Uterus (tissue), 4 donors: Measurements from ENCODE around the gene FSCN2. TPM values are rescaled to one million over a fixed set of nuclear protein-coding genes. Genes with fewer than 3 reads are reported as not detected.

ENCODE experiments used
- DNase-seq, 2 donors: peaks; one replicate each; pipeline ENCODE4 v3.0.0-alpha.2; 2019 to 2020
- H3K27ac ChIP-seq, 2 donors: fragments of 200-600 bp; sonication (generic); 1 replicate in 1 of 2; 2 replicates in 1 of 2; pipeline ENCODE4 v1.5.1; 2016 to 2018
- H3K27me3 ChIP-seq, 2 donors: fragments of 200-600 bp; sonication (generic); one replicate each; pipeline ENCODE4 v1.5.1; 2018 to 2019; ENCODE audit warnings: control low read depth in 1 of 2
- H3K36me3 ChIP-seq, 2 donors: fragments of 200-600 bp; sonication (generic); one replicate each; pipeline ENCODE4 v1.5.1; 2019; ENCODE audit warnings: control low read depth in 1 of 2
- H3K4me1 ChIP-seq, 2 donors: fragments of 200-600 bp; sonication (generic); one replicate each; pipeline ENCODE4 v1.5.1; 2018 to 2019; ENCODE audit warnings: control low read depth in 1 of 2
- H3K4me3 ChIP-seq, 2 donors: fragments of 200-600 bp; sonication (generic); 1 replicate in 1 of 2; 2 replicates in 1 of 2; pipeline ENCODE4 v1.5.1; 2018 to 2019; ENCODE audit warnings: mild to moderate bottlenecking in 1 of 2
- H3K9me3 ChIP-seq, 2 donors: fragments of 200-600 bp; sonication (generic); one replicate each; pipeline ENCODE4 v1.5.1; 2019; ENCODE audit warnings: control low read depth in 1 of 2
- POLR2A ChIP-seq, 2 donors: fragments of 450-650 bp; IDR thresholded peaks; one replicate each; pipeline ENCODE4 v1.6.1; 2016; ENCODE audit warnings: antibody characterized with exemption in 2 of 2, mild to moderate bottlenecking in 1 of 2, moderate library complexity in 1 of 2
- intact Hi-C: fragments of 100-400 bp; cut with DNase I; formaldehyde crosslinking; loops from one replicate; pipeline ENCODE4 v1.15.1; 2023; ENCODE audit warnings: low total_unique reads
- small RNA-seq: library from RNA; depleted of rRNA; stranded (forward); fragments of <200 nt; gene quantifications from one replicate; pipeline ENCODE3, GENCODE V24; 2016
- total RNA-seq, 4 donors: library from RNA; depleted of rRNA in 3 of 4; stranded (reverse); fragments of >200 nt in 3 of 4; gene quantifications; one replicate each; pipeline versions ENCODE4 v1.1.0 to v1.2.4, GENCODE V29; 2014 to 2023
- TF ChIP-seq, protein P1 (sequence below), 4 experiments: fragments of 200-600 bp in 2 of 4; fragments of 450-650 bp in 2 of 4; sonication (generic) in 2 of 4; IDR thresholded peaks; one replicate each; pipeline ENCODE4 v1.5.1; 2016 to 2019; ENCODE audit warnings: antibody characterized with exemption in 4 of 4, mild to moderate bottlenecking in 2 of 4, moderate library complexity in 1 of 4
- donor health status: DM: yes; HTN: yes; CAD: no.

The FSCN2 gene
- total RNA-seq, 4 donors from 2014 or later: 5.0 to 7.4 TPM; not detected in 2

DNA sequence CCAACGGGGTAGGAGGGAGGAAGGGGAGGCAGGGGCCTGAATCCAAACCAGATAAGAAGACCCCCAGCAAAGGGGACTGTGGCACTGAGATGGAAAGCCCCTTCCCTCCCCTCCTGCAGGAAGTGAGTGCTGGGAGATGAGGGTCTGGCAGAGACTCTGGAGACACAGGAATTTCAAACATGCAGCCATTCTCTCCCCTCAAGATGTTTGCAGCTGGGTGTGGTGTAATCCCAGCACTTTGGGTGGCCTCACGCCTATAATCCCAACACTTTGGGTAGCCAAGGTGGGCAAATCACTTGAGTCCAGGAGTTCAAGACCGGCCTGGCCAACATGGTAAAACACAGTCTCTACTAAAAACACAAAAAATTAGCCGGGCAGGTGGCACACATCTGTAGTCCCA, 57.9 kb downstream of the FSCN2 start:
- no peak overlapping the region for H3K4me3 ChIP-seq
- H3K36me3 ChIP-seq: no peaks in the 10 kb centered on the region
- DNase-seq: no peak
- no peaks in the 10 kb centered on the region for H3K27me3 ChIP-seq
- intact Hi-C loops: no loop called here
- H3K27ac ChIP-seq: no peak overlapping the region
- H3K9me3 ChIP-seq: no peaks in the 10 kb centered on the region
- TF ChIP-seq, protein P1, sequence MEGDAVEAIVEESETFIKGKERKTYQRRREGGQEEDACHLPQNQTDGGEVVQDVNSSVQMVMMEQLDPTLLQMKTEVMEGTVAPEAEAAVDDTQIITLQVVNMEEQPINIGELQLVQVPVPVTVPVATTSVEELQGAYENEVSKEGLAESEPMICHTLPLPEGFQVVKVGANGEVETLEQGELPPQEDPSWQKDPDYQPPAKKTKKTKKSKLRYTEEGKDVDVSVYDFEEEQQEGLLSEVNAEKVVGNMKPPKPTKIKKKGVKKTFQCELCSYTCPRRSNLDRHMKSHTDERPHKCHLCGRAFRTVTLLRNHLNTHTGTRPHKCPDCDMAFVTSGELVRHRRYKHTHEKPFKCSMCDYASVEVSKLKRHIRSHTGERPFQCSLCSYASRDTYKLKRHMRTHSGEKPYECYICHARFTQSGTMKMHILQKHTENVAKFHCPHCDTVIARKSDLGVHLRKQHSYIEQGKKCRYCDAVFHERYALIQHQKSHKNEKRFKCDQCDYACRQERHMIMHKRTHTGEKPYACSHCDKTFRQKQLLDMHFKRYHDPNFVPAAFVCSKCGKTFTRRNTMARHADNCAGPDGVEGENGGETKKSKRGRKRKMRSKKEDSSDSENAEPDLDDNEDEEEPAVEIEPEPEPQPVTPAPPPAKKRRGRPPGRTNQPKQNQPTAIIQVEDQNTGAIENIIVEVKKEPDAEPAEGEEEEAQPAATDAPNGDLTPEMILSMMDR (IDR thresholded peaks at IDR 0.05): no peak
- TF ChIP-seq POLR2A (IDR thresholded peaks at IDR 0.05): no peak
- no peaks in the 10 kb centered on the region for H3K4me1 ChIP-seq

Small RNA genes lying within 50 kb of the gene (small RNA-seq; reads per million reads assigned to genes)
- not detected for gene RF00019

Other genes with a start within 250 kb of the FSCN2 start
- 10 to 100 TPM; 50.7 to 55.4 (median 53.3) TPM for gene SLC38A10, start 233.1 kb upstream of the FSCN2 start, total RNA-seq
- 10 to 100 TPM in 2 of 4 donors, 1 to 10 TPM in 2; 1.5 to 34.1 (median 8.5) TPM for gene BAHCC1, start 132.9 kb upstream of the FSCN2 start, total RNA-seq
- 1,000 to 10,000 TPM; 1,023 to 5,472 (median 2,159) TPM for gene ACTG1, start 15.6 kb upstream of the FSCN2 start, total RNA-seq
- 10 to 100 TPM in 2 of 4 donors, 1 to 10 TPM in 2; 3.5 to 31.2 (median 17.3) TPM for gene FAAP100, start 24.0 kb downstream of the FSCN2 start, total RNA-seq
- 10 to 100 TPM; 14.6 to 86.3 (median 30.9) TPM for gene NPLOC4, start 108.7 kb downstream of the FSCN2 start, total RNA-seq
- 1 to 10 TPM in 1 of 4 donors, under 1 TPM in 1, not detected in 2; 0.21 to 3.0 TPM for gene TSPAN10, start 108.8 kb downstream of the FSCN2 start, total RNA-seq
- 1 to 10 TPM in 1 of 4 donors, not detected in 3; 2.1 TPM for gene PDE6G, start 128.2 kb downstream of the FSCN2 start, total RNA-seq
- gene OXLD1, start 138.2 kb downstream of the FSCN2 start, total RNA-seq: 10 to 100 TPM in 3 of 4 donors, 1 to 10 TPM in 1; 3.2 to 56.1 (median 20.3) TPM
- 10 to 100 TPM in 1 of 4 donors, 1 to 10 TPM in 2, under 1 TPM in 1; 0.77 to 12.3 (median 3.9) TPM for gene CCDC137, start 138.4 kb downstream of the FSCN2 start, total RNA-seq
- gene ARL16, start 155.4 kb downstream of the FSCN2 start, total RNA-seq: 10 to 100 TPM in 3 of 4 donors, 1 to 10 TPM in 1; 4.4 to 36.9 (median 27.0) TPM
- 100 to 1,000 TPM in 1 of 4 donors, 10 to 100 TPM in 3; 21.0 to 121 (median 72.5) TPM for gene HGS, start 155.6 kb downstream of the FSCN2 start, total RNA-seq
- 10 to 100 TPM in 2 of 4 donors, 1 to 10 TPM in 1, under 1 TPM in 1; 0.77 to 72.9 (median 19.5) TPM for gene MRPL12, start 175.0 kb downstream of the FSCN2 start, total RNA-seq
- 10 to 100 TPM in 1 of 4 donors, 1 to 10 TPM in 2, not detected in 1; 5.6 to 11.3 (median 7.6) TPM for gene SLC25A10, start 183.9 kb downstream of the FSCN2 start, total RNA-seq